HG03442 (cell line): ENCODE measurements around the gene PPP3CA.
"Not testable (repeated sequence)": the region's sequence is repeated elsewhere in the genome, so short reads cannot be mapped to it uniquely, and the experiment has no call there.

Experiments used
- ATAC-seq: cut with Tn5 transposase; IDR thresholded peaks from one replicate; pipeline ENCODE4 v1.9.1; 2021; ENCODE audit warnings: mild to moderate bottlenecking, moderate library complexity; ENCODE audit not compliant: unreplicated experiment

Gene PPP3CA

DNA sequence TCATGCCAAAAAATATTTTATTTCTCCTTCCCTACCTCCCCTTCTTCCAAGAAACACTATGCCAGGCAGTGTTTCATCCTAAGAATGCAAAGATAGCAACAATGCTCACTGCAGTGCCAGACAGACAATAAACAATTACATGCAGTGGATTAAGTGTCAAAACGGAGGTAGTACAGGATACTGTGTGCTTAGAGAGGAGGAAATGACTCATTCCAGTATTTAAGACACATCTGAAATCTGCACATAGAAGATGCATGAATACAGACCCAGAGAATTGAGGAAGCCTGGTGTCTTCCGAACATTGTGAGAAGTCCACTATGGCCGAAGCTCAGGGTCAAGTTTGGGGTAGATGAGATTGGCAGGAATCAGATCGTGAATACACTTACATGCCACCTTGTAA, 326.4 kb downstream of the PPP3CA start:
- ATAC-seq: peak; percentile 61

DNA sequence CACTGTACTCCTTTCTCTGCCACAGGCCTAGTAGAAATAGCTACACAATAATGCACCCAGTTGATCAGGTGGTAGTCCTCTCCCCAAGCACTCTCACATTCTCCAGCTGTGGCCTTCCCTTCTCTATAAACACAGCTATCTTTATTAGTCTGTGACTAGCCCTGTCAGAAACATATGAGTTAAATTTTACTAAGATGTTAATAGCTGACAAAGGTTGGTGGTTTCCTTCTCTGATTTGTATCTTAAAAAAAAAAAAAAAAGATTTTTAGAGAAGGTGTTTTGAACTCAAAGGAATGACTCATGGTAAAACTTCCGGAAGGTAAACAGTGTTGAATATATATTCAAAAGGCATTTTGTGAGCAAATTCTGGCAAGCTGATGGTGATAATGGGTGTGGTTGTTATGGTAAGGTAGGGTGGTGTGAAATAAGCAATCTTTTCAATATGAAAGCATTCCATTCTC, 327.4 kb downstream of the PPP3CA start:
- ATAC-seq: peak; percentile 39

DNA sequence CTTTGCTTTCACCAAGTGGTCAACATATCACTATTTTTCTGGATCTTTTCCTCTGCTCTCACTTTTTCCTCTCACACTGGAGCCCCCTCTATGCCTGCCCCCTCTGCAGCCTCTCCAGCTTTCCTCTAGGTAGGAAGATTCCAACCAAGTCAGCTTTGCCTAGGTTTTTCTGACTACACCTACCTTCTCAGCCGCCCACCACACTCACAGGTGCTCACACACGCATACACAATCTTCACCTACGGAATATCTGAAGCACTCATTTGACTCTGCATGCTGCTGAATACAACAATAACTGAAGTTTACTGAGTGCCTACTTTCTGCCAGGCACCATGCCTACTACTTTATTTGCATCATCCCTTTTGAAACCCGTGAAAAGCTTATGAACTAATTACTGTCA, 328.0 kb downstream of the PPP3CA start:
- no peak for ATAC-seq

DNA sequence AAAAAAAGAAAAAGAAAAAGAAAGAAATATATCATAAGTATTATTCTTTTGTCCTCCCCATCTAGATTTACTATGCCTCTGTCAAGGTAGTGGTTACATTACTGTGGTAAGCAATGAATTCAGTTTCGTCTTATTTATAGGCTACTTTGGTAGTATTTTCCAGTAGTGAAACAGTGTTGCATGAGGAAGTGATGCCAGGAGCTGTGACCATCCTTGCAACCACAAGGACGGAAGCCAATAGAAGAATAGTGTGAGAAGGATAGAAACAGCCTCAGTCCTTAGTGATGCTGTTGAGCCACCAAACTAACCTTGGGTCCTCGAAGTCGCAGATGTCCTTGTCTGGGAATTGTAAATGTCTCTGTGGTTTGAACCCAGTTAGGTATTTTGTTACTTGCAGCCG, 328.5 kb downstream of the PPP3CA start:
- ATAC-seq: peak; percentile 62

DNA sequence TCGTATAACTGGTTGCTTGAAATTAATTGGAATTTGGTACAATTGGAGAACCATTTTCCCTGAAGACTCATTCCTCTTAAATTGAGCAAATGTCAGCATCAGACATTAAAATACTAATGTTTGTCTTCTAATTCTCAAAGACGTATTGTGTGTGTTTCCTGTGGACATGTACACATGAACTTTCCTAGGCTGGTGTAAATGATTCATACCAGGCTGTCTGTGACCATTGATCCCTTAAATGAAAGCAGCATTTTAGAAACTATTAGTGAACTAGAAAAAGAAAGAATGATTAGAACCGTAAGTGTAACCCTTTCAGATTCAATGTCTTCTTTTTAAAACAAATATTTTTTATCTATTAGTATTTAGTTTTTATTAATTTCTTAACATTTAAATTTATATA, 332.9 kb downstream of the PPP3CA start:
- ATAC-seq: peak; percentile 47

DNA sequence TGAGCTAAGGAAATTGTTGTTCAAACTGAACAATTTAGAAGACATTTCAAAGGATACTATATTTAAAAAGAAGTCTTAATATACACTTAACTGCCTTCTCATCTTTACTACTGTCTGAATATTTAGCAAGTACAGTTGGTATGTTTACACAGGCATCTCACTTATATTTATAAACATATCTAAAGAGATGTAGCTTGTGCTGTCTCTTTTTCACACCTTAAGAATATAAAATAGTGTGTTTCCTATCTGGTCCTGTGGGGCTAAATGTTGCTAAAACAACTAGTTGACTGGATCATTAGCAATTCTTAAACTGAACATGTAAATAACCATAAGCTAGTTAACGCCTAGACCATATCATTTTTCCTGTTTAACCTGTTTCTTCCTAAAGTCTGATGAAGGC, 336.3 kb downstream of the PPP3CA start:
- ATAC-seq: no peak

DNA sequence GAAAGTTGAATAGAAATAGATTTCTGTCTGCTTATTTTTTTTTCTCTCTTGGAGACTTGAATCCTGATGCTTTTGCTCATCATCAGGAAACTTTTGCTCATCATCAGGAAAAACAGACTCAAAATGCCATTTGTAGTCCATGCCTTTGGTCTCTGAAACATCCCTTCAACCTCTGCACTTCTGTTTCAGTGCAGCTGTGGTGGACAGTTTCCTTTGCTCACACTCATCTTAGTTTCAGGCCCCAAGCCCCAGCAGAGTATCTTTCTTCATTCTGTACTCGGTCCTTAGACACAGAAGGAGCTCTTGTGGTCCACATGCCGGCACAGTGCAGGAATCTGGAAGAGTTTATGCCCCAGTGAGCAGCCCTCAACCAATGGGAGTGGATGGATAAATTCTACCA, 337.9 kb downstream of the PPP3CA start:
- ATAC-seq: peak; percentile 55

DNA sequence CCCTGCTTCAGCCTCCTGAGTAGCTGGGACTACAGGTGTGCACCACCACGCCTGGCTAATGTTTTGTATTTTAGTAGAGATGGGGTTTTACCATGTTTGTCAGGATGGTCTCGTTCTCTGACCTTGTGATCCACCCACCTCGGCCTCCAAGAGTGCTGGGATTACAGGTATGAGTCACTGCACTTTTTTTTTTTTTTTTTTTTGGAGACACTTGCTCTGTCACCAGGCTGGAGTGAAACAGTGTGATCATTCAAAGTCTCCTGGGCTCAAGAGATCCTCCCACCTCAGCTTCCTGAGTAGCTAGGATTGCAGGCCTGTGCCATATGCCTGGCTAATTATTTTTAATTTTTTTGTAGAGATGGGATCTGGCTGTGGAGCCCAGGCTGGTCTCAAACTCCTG, 338.8 kb downstream of the PPP3CA start:
- ATAC-seq: no peak

DNA sequence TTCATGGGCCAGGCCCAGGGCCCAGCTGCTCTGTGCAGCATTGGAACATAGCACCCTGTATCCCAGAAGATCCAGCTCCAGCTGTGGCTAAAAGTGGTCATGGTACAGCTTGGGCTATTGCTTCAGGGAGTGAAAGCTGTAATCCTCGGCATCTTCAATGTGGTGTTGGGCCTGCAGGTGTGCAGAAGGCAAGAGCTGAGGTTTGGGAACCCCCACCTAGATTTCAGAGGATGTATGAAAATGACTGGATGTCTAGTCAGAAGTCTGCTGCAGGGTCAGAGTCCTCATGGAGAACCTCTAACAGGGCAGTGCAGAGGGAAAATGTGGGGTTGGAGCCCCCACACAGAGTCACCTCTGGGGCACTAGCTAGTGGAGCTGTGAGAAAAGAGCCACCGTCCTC, 341.7 kb downstream of the PPP3CA start:
- no peak for ATAC-seq

DNA sequence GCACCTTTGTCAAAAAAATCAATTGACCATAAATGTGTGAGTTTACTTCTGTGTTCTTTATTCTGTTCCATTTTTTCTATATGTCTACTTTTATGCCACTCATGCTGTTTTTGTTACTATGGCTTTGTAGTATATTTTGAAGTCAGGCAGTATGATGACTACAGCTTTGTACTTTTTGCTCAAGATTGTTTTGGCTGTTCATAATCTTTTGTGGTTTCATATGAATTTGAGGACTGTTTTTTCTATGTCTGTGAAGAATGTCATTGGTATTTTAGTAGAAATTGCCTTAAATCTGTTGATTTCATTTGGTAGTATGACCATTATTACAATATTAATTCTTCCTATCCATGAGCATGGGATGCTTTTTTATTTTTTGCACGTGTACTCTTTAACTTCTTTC, 346.8 kb downstream of the PPP3CA start:
- no peak for ATAC-seq

DNA sequence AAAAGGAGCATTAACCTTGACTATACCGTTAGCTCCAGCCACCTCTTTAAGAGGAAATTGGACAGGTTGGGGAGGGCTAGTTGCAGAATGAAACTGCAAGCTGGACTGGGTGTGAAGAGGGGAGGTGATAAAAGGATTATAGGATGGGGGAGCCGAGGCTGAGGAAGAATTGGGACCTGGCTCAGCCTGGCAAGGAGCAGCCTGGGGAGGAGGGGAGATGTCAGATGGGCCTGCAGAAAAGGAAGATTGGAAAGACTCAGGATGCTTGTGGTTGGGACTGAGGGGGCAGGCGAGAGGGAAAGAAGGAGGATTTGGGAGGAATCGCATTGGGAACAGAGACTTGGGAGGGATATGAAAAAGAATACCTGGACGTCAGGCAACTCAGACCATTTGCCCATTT, 351.7 kb downstream of the PPP3CA start:
- ATAC-seq: no peak

DNA sequence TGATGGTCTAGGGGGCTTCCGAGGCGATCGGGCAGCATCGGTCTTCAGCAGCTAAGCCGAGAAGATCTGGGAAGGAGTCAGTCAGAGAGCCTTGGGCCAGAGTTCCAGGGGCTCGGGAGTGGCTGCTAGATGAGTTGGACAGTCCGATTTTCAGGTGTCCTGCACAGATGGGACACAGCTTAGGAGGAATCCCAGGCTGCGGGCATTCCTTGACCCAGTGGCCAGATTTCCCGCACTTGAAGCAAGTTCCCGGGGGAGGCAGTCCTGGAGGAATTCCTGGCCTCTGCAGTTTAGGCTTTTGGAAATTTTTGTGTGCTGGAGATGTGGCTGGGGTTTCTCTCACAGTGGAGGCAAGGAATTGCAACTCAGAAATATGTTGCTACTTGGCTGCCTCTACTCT, 352.3 kb downstream of the PPP3CA start:
- ATAC-seq: not testable (repeated sequence)

DNA sequence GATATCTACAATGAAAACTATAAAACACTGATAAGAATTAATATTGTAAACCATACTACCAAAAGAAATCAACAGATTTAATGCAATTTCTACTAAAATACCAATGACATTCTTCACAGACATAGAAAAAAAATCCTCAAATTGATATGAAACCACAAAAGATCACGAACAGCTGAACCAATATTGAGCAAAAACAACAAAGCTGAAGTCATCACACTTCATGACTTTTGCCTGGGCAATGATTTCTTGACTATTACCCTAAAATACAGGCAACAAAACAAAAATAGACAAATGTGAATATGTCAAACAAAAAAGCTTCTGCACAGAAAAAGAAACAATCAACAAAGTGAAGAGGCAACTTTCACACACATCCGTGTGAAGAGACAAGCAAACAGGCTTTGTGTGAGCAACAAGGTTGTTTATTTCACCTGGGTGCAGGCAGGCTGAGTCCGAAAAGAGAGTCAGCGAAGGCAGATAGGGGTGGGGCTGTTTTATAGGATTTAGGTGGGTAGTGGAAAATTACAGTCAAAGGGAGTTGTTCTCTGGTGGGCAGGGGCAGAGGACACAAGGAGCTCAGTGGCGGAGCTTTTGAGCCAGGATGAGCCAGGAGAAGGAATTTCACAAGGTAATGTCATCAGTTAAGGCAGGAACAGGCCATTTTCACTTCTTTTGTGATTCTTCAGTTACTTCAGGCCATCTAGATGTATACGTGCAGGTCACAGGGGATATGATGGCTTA, 355.8 kb downstream of the PPP3CA start:
- ATAC-seq: not testable (repeated sequence)

DNA sequence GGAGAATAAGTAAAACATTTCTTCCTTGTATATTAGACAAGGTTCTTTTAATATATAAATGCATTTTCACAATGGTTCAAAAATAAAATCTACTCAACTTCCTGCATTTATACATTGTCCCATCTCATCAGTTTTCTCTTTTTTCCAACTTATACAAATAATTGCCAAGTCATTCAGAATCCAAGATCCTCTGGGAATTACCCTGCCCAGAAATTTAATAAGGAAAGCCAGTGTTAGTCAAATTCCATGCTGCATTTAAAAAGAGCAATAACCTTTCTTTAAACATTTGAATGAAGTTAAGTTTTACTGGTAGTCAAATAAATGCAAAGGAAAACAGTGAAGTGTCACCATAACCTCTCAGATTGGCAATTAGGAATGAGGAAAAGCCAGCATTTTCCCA, 357.9 kb downstream of the PPP3CA start:
- ATAC-seq: no peak

DNA sequence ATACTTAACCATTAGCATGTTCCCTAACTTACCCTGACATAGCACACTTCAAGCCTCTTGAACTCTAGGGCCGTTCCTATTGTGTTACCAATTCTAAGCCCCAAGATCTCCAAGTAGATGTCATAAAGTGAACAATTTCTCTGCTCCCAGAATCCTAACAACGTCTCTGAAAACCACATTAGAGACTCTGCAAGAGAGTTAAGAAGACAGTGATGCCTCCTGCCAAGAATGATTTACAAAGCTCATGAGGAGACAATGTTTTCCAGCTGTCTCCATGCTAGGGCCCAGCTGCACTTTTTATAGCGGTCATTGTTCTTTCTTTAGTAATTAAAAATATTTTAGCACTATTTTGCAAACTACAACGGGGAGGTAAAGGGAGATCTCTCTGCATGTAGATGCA, 358.4 kb downstream of the PPP3CA start:
- ATAC-seq: no peak

DNA sequence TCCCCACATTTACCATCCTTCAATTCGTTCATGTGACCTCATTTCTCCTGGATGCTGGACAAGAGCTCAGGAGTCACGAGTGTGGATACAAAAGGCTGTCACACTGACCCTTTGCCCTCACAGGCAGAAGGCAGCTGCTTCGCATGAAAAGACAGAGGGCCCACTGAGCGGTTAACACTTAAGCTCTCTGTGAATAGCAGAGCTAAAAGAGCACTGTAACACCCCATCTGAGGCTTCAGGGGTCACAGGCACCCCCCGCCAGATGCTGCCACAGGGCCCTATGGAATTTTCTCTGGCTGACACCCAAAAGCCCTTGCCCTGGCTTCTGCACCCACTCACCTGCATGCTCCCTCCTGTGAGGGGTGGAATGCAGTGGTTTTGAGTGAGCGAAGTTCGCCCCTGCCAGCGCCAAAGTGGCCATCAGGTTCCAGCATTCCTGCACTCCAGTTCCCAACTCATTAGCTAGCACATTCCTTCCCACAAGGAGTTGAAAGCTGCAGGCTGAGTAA, 360.9 kb downstream of the PPP3CA start:
- ATAC-seq: no peak

DNA sequence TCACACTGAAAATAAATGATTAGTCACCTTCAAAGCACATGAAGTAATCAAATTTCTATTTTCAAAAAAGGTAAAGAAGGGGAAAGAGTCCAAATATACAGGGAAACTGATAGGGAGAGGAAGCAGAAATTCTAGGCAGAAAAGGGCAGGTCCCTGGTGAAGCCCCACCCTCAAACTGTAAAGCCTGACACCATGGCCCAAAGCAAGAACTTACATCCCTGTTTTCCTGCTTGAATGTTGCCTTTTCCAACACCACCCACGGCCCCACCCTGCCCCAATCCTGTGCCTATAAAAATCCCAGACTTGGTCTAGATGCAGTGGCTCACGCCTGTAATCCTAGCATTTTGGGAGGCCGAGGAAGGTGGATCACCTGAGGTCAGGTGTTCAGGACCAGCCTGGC, 361.8 kb downstream of the PPP3CA start:
- ATAC-seq: no peak

DNA sequence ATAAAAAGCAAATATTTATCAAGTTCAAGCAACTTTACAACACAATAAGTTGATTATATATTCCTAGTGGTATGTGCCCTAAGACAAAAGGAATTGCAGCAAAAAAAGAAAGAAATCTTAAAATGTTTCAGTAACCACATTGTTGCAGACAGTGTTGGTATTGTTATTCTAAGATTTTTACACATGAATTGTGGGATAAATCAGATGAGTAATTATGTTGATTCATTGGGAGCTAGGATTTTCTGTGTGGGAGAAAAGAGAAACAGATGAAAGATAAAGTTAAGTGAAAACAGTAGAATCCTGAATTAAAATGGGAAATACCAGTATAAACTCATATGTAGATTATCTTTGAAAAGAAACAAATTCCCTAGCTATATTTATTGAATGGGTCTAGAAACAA, 362.4 kb downstream of the PPP3CA start:
- ATAC-seq: no peak

DNA sequence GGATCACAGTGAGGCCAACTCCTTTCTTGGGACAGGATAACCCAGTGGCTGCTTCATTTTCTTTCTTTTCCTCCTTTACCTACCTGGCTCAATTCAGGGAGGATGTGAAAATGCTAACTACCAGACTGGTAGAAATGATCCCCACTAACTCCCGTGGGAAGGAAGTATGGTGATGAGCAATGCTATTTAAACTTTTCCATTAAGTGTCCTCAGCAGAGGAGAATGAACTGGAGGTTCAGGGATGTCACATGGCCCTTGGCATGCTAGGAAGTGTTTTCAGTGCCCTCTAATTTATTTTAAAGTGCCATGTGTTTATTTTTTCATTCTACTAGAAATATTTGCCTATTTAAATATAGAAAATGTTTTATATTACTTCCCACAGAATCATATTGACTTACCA, 363.9 kb downstream of the PPP3CA start:
- no peak for ATAC-seq

DNA sequence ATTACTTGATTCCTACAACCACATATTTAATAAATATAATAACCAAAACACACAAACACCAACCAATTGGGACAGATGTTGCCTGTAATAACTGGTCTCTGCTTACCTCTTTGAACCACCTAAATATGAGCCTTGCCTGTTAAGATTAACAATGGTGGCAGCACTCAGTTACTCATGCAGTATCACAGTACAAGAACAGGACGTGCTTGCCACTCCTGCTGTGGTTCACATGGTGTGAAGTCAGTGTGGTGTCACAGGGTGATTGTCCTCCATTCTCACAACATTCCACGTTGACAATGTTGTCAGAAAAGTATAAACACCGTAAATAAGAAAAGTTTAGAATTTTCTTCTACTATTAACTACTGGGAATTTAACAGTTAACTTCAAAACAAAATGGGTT, 365.0 kb downstream of the PPP3CA start:
- no peak for ATAC-seq

DNA sequence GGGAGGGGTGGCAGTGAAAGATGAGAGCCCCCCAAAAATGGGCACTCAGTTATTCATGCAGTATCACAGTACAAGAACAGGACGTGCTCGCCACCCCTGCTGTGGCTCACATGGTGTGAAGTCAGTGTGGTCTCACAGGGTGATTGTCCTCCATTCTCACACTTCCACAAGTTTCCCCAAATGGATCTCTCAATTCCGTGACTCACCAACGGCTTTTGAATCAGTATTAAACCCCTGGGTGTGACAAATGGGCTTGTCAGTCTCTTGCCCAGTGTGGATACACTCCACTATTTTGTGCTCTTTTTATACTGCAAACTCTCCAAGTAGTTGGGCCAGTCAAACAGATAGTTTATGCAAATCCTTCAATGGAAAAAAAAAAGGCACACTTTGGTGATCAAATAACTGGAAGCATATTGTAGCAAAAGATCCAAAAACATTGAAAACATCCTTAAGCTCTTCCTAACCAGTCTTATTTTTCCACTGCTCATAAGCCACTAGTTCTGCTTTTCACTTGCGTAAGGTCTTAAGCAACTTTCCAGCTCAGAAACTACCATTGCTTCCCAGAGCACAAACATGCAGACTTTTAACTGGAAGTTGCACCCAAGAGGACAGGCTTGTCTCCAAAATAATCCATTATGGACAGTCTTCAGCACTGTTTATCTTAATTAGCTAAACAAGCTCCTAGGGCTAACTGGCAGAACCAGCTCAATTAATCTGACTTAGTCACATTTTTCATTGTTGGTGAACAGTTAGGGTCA, 365.7 kb downstream of the PPP3CA start:
- ATAC-seq: no peak

DNA sequence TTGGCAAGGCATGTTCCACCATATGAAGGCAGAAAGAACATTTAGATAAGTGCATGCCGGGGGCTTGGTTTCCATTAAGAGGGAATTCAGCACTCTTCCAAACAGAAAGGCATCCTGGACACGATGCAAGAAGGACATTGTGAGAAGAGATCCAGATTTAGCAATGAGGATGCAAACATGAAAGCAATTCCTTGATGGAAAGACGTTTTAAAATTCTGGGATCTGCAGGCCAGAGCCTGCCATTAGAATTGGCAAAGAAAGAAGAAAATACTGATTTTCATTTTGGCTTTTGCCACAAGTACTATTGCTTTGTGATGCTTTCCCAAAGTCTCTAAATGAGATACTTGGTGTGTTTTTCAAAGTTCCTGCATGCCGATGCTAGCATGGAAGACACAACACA, 367.6 kb downstream of the PPP3CA start:
- no peak for ATAC-seq
